Endothelial cell of umbilical vein (primary cell): ENCODE measurements around the gene FSD2. TPM values are rescaled to one million over a fixed set of nuclear protein-coding genes. Genes with fewer than 3 reads are reported as not detected.

Experiments
- BruUV-seq: library from RNA; stranded (reverse); fragments of 400-500 nt; replicated peaks from 2 replicates; lab custom pipeline; 2021; lab: Mats Ljungman, UMichigan
- CTCF ChIA-PET: fragments of 300-600, 350-600 bp; sonication (Branson Sonifier 250); formaldehyde crosslinking; loops from one replicate; lab custom pipeline; 2021; ENCODE audit warnings: antibody characterized with exemption, inconsistent platforms; lab: Charles Lee
- POLR2A ChIA-PET: fragments of 300-600, 350-600 bp; sonication (Branson Sonifier 250); formaldehyde crosslinking; loops from one replicate; lab custom pipeline; 2021; ENCODE audit warnings: antibody characterized with exemption, inconsistent platforms; lab: Charles Lee
- DNase-seq: peaks from one replicate; pipeline ENCODE4 v3.0.0-alpha.2; 2011; ENCODE audit warnings: low read depth, low spot score
- FAIRE-seq: peaks from 2 replicates; lab custom pipeline; 2011; peaks lifted over from hg19 to GRCh38; lab: Jason Lieb, UNC
- H2AFZ ChIP-seq: 2 replicates; pipeline ENCODE4 v1.6.0; 2012; ENCODE audit warnings: low read depth, low read length, control low read depth, inconsistent platforms
- H3K27ac ChIP-seq: 2 replicates; pipeline ENCODE4 v1.5.1; 2011; ENCODE audit warnings: low read depth, mild to moderate bottlenecking, control low read depth, low read length, moderate library complexity; ENCODE audit not compliant: insufficient read depth
- H3K27me3 ChIP-seq, 2 experiments: 2 replicates each; pipeline versions ENCODE4 v1.6.0 to v1.6.1; 2011; ENCODE audit warnings: low read length in 2 of 2, mixed read lengths in 1 of 2; ENCODE audit not compliant: control insufficient read depth in 2 of 2, insufficient read depth in 2 of 2
- H3K36me3 ChIP-seq, 2 experiments: 2 replicates in 1 of 2; 3 replicates in 1 of 2; pipeline ENCODE4 v1.5.1; 2011; ENCODE audit warnings: low read length in 2 of 2, mild to moderate bottlenecking in 1 of 2, moderate library complexity in 1 of 2; ENCODE audit not compliant: control insufficient read depth in 2 of 2, insufficient read depth in 2 of 2; ENCODE audit errors: extremely low read depth in 1 of 2
- H3K4me1 ChIP-seq: 3 replicates; pipeline ENCODE4 v1.5.1; 2011; ENCODE audit warnings: mild to moderate bottlenecking, low read length; ENCODE audit not compliant: control insufficient read depth, insufficient read depth; ENCODE audit errors: extremely low read depth
- H3K4me2 ChIP-seq: 2 replicates; pipeline ENCODE4 v1.6.1; 2011; ENCODE audit warnings: low read length, control low read depth, mixed read lengths; ENCODE audit not compliant: insufficient read depth
- H3K4me3 ChIP-seq, 3 experiments: fragments of 200-600 bp in 1 of 3; sonication (generic), shearing (Covaris generic) in 1 of 3; replicated peaks in 1 of 3; 2 replicates each; pipeline ENCODE4 v1.5.1; 2011 to 2016; ENCODE audit warnings: control low read depth in 3 of 3, low read length in 3 of 3, mild to moderate bottlenecking in 2 of 3, inconsistent platforms in 1 of 3, low read depth in 1 of 3, moderate library complexity in 1 of 3; ENCODE audit not compliant: insufficient read depth in 1 of 3
- H3K79me2 ChIP-seq: 2 replicates; pipeline ENCODE4 v1.6.0; 2012; ENCODE audit warnings: low read length, inconsistent platforms; ENCODE audit not compliant: control insufficient read depth, insufficient read depth
- H3K9ac ChIP-seq: replicated peaks from 2 replicates; pipeline ENCODE3; 2011; ENCODE audit warnings: low read length, control low read depth; ENCODE audit not compliant: insufficient read depth; ENCODE audit errors: extremely low read depth
- H3K9me1 ChIP-seq: replicated peaks from 3 replicates; pipeline ENCODE4 v1.6.0; 2011; ENCODE audit warnings: mild to moderate bottlenecking, low read length; ENCODE audit not compliant: control insufficient read depth, insufficient read depth; ENCODE audit errors: extremely low read depth
- H3K9me3 ChIP-seq: replicated peaks from 2 replicates; pipeline ENCODE4 v1.5.1; 2012; ENCODE audit warnings: low read length, inconsistent platforms; ENCODE audit not compliant: control insufficient read depth, insufficient read depth
- H4K20me1 ChIP-seq: replicated peaks from 2 replicates; pipeline ENCODE3; 2011; ENCODE audit warnings: mild to moderate bottlenecking, low read length; ENCODE audit not compliant: control insufficient read depth, insufficient read depth; ENCODE audit errors: extremely low read depth
- EZH2 ChIP-seq: IDR thresholded peaks from 2 replicates; pipeline ENCODE4 v1.6.1; 2012; ENCODE audit warnings: borderline replicate concordance, low read depth, mild to moderate bottlenecking, moderate library complexity, low read length, inconsistent platforms; ENCODE audit not compliant: severe bottlenecking
- FOS ChIP-seq: IDR thresholded peaks from 2 replicates; pipeline ENCODE4 v1.6.1; 2011; ENCODE audit warnings: mild to moderate bottlenecking, low read length, moderate library complexity, borderline replicate concordance; ENCODE audit not compliant: insufficient read depth
- GATA2 ChIP-seq: IDR thresholded peaks from 2 replicates; pipeline ENCODE4 v1.7.0; 2011; ENCODE audit warnings: low read depth, mild to moderate bottlenecking, moderate library complexity, mixed read lengths, low read length; ENCODE audit not compliant: insufficient read length, insufficient read depth
- JUN ChIP-seq: IDR thresholded peaks from 2 replicates; pipeline ENCODE4 v1.6.1; 2011; ENCODE audit warnings: borderline replicate concordance, low read depth; ENCODE audit not compliant: insufficient read length, insufficient read depth
- MYC ChIP-seq: IDR thresholded peaks from one replicate; pipeline ENCODE4 v1.6.1; 2011; ENCODE audit warnings: mild to moderate bottlenecking, low read depth, low read length
- POLR2A ChIP-seq: IDR thresholded peaks from 2 replicates; pipeline ENCODE4 v1.6.1; 2012; ENCODE audit warnings: low read depth, mild to moderate bottlenecking, control low read depth, low read length
- POLR2AphosphoS5 ChIP-seq: IDR thresholded peaks from 2 replicates; pipeline ENCODE4 v1.6.1; 2012; ENCODE audit warnings: low read depth, mild to moderate bottlenecking, control low read depth, low read length, moderate library complexity; ENCODE audit not compliant: insufficient read depth
- dilution Hi-C: fragments of 300-500 bp; cut with MboI; formaldehyde crosslinking; loops from one replicate; pipeline ENCODE4 v1.15.0; 2019; ENCODE audit warnings: low sequenced_read_pairs; ENCODE audit not compliant: extremely low pct_ligation_motif_present
- intact Hi-C: fragments of 100-400 bp; cut with micrococcal nuclease; formaldehyde crosslinking; loops from one replicate; pipeline ENCODE4 v1.10.0; 2022
- polyA plus RNA-seq, 4 experiments: library from polyadenylated mRNA; depleted of rRNA in 3 of 4; stranded (reverse) in 3 of 4; unstranded in 1 of 4; fragments of >200 nt; gene quantifications; 2 replicates each; pipeline versions ENCODE4 v1.2.1 to v1.2.3, GENCODE V29; 2011 to 2012; ENCODE audit warnings: missing spikeins in 1 of 4
- total RNA-seq: library from RNA; stranded (reverse); gene quantifications from 2 replicates; pipeline ENCODE4 v1.2.3, GENCODE V29; 2021
- TF ChIP-seq, protein P1 (sequence below): IDR thresholded peaks from 2 replicates; pipeline ENCODE4 v1.6.1; 2011; ENCODE audit not compliant: insufficient read depth, insufficient read length
- TF ChIP-seq, protein P2 (sequence below), 2 donors: IDR thresholded peaks; 1 replicate in 1 of 2; 2 replicates in 1 of 2; pipeline ENCODE4 v1.5.1; 2011; ENCODE audit warnings: low read length in 2 of 2, mild to moderate bottlenecking in 2 of 2, moderate library complexity in 2 of 2, control low read depth in 1 of 2, inconsistent platforms in 1 of 2, low read depth in 1 of 2; ENCODE audit not compliant: insufficient read depth in 1 of 2; ENCODE audit errors: extremely low read depth in 1 of 2

The FSD2 gene
- total and polyA plus RNA-seq, 2 donors (not counting 3 experiments of a cell fraction or from before 2014, with no cell fraction given), result not detected

DNA sequence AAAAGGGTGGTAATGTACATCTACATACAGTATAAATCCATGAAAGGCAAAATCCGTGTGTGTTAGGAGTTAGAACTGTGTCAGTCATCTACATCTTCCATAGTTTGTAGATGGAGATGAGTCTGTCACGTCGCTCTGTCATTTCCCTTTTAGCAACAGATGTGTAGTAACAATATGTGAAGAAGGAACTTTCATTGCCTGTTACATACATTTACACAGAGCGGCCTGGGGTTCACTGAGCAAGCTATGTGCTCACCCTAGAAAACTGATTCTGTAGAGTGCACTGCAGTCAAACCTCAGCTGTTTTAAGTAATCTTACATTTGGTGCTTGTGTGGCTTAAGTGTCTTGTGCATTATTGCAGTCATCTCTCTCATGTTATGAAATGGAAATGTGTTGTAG, 54.6 kb downstream of the FSD2 start:
- Histone ChIP-seq H4K20me1 (peaks cover 2% of the 10 kb centered on the region), H3K27ac (no peak overlapping the region), H3K79me2 (peaks cover 52% of the 10 kb centered on the region), H3K9me1 (no peaks in the 10 kb centered on the region), H3K9me3 (no peaks in the 10 kb centered on the region), H3K27me3 (no peaks in the 10 kb centered on the region), H2AFZ (no peak overlapping the region), H3K9ac (peak overlapping the region; percentile 72), H3K4me1 (peaks cover 15% of the 10 kb centered on the region), H3K4me2 (peak overlapping the region; percentile 68), H3K4me3 (peak overlapping the region; percentile 61 to 85 (median 80)), H3K36me3 (peaks cover 1 to 8% of the 10 kb centered on the region in 2 experiments)
- no peak for DNase-seq
- ChIA-PET CTCF (interaction anchor here (1.5 kb wide), 1 partner anchor 211 kb away, joined by 9 read pairs; the partner anchor contains the start of gene RPS17), POLR2A (interaction anchor here (0.6 kb wide), 1 partner anchor 20 kb away, joined by 6 read pairs; no protein-coding TSS in a partner anchor)
- intact Hi-C loops (loop anchor here (5.0 kb wide), 3 partner anchors 209 to 456 kb away; partner anchors contain the start of genes HDGFL3, RAMAC and RPS17), dilution Hi-C loops (no loop called here)
- no TSS peak for BruUV-seq
- no peak for TF ChIP-seq MYC
- TF ChIP-seq, protein P1, sequence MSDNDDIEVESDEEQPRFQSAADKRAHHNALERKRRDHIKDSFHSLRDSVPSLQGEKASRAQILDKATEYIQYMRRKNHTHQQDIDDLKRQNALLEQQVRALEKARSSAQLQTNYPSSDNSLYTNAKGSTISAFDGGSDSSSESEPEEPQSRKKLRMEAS, result no peak
- TF ChIP-seq FOS, result no peak
- TF ChIP-seq POLR2AphosphoS5, result no peak
- no peak for TF ChIP-seq GATA2
- TF ChIP-seq EZH2, result no peak
- TF ChIP-seq POLR2A, result no peak
- TF ChIP-seq, protein P2, sequence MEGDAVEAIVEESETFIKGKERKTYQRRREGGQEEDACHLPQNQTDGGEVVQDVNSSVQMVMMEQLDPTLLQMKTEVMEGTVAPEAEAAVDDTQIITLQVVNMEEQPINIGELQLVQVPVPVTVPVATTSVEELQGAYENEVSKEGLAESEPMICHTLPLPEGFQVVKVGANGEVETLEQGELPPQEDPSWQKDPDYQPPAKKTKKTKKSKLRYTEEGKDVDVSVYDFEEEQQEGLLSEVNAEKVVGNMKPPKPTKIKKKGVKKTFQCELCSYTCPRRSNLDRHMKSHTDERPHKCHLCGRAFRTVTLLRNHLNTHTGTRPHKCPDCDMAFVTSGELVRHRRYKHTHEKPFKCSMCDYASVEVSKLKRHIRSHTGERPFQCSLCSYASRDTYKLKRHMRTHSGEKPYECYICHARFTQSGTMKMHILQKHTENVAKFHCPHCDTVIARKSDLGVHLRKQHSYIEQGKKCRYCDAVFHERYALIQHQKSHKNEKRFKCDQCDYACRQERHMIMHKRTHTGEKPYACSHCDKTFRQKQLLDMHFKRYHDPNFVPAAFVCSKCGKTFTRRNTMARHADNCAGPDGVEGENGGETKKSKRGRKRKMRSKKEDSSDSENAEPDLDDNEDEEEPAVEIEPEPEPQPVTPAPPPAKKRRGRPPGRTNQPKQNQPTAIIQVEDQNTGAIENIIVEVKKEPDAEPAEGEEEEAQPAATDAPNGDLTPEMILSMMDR (IDR thresholded peaks at IDR 0.05; ENCODE audit: extremely low read depth in 1 of 2, insufficient read depth in 1 of 2, low read depth in 1 of 2, low read length in 2 of 2), result no peak
- no peak for TF ChIP-seq JUN
- FAIRE-seq, result no peak
